Tibial nerve (tissue), 4 donors: ENCODE data around the gene C18orf54.

Experiments used
- CTCF ChIP-seq, 5 experiments: fragments of 200-600 bp in 3 of 5; fragments of 450-650 bp in 2 of 5; sonication (generic) in 3 of 5; IDR thresholded peaks; one replicate each; pipeline ENCODE4 v1.5.1; 2016 to 2019; ENCODE audit warnings: antibody characterized with exemption in 5 of 5, mild to moderate bottlenecking in 3 of 5, moderate library complexity in 2 of 5
- EP300 ChIP-seq, 2 donors: sonication (generic); formaldehyde crosslinking; IDR thresholded peaks; one replicate each; pipeline ENCODE4 v1.6.1; 2017; ENCODE audit warnings: antibody characterized with exemption in 2 of 2, mild to moderate bottlenecking in 1 of 2
- POLR2A ChIP-seq, 2 donors: fragments of 450-650 bp; IDR thresholded peaks; one replicate each; pipeline ENCODE4 v1.6.1; 2017; ENCODE audit warnings: antibody characterized with exemption in 2 of 2, mild to moderate bottlenecking in 2 of 2, moderate library complexity in 2 of 2

GRCh38 chr18:54382733-54383252, 25.1 kb downstream of the C18orf54 start:
- TF ChIP-seq CTCF (IDR thresholded peaks at IDR 0.05) (no peak), POLR2A (IDR thresholded peaks at IDR 0.05) (no peak), EP300 (IDR thresholded peaks at IDR 0.05) (no peak)
